ENCODE data around the gene U2AF1L4. TPM values are rescaled to one million over a fixed set of nuclear protein-coding genes. Genes with fewer than 3 reads are reported as not detected.
A peak's percentile ranks its signal among the peaks of the same experiment; 100 is the strongest.

U2AF1L4 gene
- polyA plus RNA-seq, 3 donors, result 6.2 to 140 (median 8.7) TPM

DNA sequence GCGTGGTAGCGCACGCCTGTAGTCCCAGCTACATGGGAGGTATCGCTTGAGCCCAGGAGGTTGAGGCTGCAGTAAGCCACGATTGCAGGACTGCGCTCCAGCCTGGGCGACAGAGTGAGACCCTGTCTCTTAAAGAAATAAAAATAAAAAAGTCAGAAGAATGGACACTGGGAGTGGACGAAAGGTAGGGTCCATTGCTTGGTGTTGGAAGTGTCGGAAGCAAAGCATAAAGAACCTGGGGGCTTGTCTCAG, 29.8 kb upstream of the U2AF1L4 start:
- H3K4me3 Mint-ChIP-seq, result peak overlapping the region; percentile 84 to 85
- Histone ChIP-seq H3K4me2 (replicated peaks; ENCODE audit: extremely low read depth, low read length, poor library complexity, severe bottlenecking) (peak overlapping the region; percentile 87), H3K9ac (ENCODE audit: insufficient read depth, low read length, poor library complexity, severe bottlenecking) (no peak overlapping the region), H4K20me1 (ENCODE audit: insufficient read depth, low read length) (no peaks in the 10 kb centered on the region), H3K27me3 (ENCODE audit: control insufficient read depth in 2 of 2, insufficient read depth in 2 of 2, low read length in 2 of 2) (no peaks in the 10 kb centered on the region), H3K4me1 (ENCODE audit: control insufficient read depth in 1 of 2, insufficient read depth in 2 of 2, low read length in 2 of 2) (peaks cover 14 to 19% of the 10 kb centered on the region in 2 donors), H3K9me3 (replicated peaks in 1 of 2; ENCODE audit: control insufficient read depth in 1 of 2, insufficient read depth in 1 of 2, low read length in 2 of 2) (no peaks in the 10 kb centered on the region), H3K4me3 (replicated peaks in 1 of 3; ENCODE audit: low read depth in 2 of 3, low read length in 3 of 3) (peak overlapping the region in 2 of 3 experiments; percentile 3 to 80), H2AFZ (ENCODE audit: insufficient read depth, low read depth, low read length, poor library complexity, severe bottlenecking) (peak overlapping the region; percentile 70), H3K36me3 (replicated peaks in 1 of 2; ENCODE audit: control insufficient read depth in 1 of 2, insufficient read depth in 2 of 2, low read length in 2 of 2) (peaks cover 4 to 5% of the 10 kb centered on the region in 2 donors), H3K79me2 (ENCODE audit: insufficient read depth, low read length) (peaks cover 20% of the 10 kb centered on the region), H3K27ac (ENCODE audit: low read depth in 1 of 2, low read length in 2 of 2) (no peak overlapping the region)
- peaks cover 0 to 5% (median 4%) of the 10 kb centered on the region in 3 donors for H3K27me3 Mint-ChIP-seq (ENCODE audit: low read depth in 3 of 3)
- TF ChIP-seq, protein P1, sequence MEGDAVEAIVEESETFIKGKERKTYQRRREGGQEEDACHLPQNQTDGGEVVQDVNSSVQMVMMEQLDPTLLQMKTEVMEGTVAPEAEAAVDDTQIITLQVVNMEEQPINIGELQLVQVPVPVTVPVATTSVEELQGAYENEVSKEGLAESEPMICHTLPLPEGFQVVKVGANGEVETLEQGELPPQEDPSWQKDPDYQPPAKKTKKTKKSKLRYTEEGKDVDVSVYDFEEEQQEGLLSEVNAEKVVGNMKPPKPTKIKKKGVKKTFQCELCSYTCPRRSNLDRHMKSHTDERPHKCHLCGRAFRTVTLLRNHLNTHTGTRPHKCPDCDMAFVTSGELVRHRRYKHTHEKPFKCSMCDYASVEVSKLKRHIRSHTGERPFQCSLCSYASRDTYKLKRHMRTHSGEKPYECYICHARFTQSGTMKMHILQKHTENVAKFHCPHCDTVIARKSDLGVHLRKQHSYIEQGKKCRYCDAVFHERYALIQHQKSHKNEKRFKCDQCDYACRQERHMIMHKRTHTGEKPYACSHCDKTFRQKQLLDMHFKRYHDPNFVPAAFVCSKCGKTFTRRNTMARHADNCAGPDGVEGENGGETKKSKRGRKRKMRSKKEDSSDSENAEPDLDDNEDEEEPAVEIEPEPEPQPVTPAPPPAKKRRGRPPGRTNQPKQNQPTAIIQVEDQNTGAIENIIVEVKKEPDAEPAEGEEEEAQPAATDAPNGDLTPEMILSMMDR (IDR thresholded peaks at IDR 0.05), result no peak
- H3K4me1 Mint-ChIP-seq, result peaks cover 23% of the 10 kb centered on the region
- H3K36me3 Mint-ChIP-seq, result peaks cover 10 to 16% of the 10 kb centered on the region in 2 donors
- H3K9me3 Mint-ChIP-seq, result no peaks in the 10 kb centered on the region
- 41% methylated on average over 9 of the region's 9 CpGs for WGBS (ENCODE audit: insufficient coverage)
- no peak for DNase-seq
- peak overlapping the region in 2 of 7 donors; percentile 67 to 80 for H3K27ac Mint-ChIP-seq
- intact Hi-C loops (cut with micrococcal nuclease), result loop anchor here in 1 of 2 donors (5.0 to 10.0 kb wide), 3 partner anchors 33 to 280 kb away; partner anchors contain the start of genes IGFLR1, THAP8 and WDR62

DNA sequence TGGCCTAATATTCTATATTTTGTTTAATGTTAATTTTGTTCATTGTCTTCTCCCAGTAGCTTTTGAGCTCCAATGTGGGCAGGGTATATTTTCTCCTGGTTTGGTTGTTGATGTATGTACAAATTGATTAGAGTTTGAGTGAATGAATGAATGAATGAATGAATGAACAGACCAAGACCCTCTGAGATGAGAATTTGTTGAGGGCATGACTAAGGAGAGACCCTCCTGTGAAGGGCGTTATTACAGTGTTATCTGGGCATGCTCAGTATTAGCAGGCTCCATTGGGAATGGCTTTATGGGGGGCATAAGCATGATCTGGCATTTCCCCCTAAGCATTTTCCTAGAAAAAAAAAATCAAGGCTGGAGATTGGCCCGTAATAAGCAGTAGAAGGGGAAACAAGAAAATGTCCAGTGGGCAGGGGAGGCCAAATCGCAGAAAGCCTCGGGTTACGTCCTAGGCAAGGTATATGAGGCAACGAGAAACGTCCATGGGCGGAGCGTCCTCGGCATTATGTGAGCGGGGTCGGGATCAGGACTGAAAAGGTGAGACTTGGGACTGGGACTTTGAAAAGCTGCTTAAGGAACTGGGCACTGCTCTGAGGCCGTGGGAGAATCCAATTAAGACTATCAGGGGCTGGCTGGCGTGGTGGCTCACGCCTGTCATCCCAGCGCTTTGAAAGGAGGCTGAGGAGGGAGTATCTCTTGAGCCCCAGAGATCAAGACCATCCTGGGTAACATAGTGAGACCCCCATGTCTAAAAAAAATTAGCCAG, 29.2 kb upstream of the U2AF1L4 start:
- Histone ChIP-seq H3K9ac (ENCODE audit: insufficient read depth, low read length, poor library complexity, severe bottlenecking) (no peak overlapping the region), H3K4me3 (replicated peaks in 1 of 3; ENCODE audit: low read depth in 2 of 3, low read length in 3 of 3) (peak overlapping the region in 2 of 3 experiments; percentile 3 to 80), H4K20me1 (ENCODE audit: insufficient read depth, low read length) (no peaks in the 10 kb centered on the region), H3K27ac (ENCODE audit: low read depth in 1 of 2, low read length in 2 of 2) (no peak overlapping the region), H2AFZ (ENCODE audit: insufficient read depth, low read depth, low read length, poor library complexity, severe bottlenecking) (peak overlapping the region; percentile 70), H3K9me3 (replicated peaks in 1 of 2; ENCODE audit: control insufficient read depth in 1 of 2, insufficient read depth in 1 of 2, low read length in 2 of 2) (no peaks in the 10 kb centered on the region), H3K4me2 (replicated peaks; ENCODE audit: extremely low read depth, low read length, poor library complexity, severe bottlenecking) (peak overlapping the region; percentile 87), H3K27me3 (ENCODE audit: control insufficient read depth in 2 of 2, insufficient read depth in 2 of 2, low read length in 2 of 2) (no peaks in the 10 kb centered on the region), H3K79me2 (ENCODE audit: insufficient read depth, low read length) (peaks cover 20% of the 10 kb centered on the region), H3K4me1 (ENCODE audit: control insufficient read depth in 1 of 2, insufficient read depth in 2 of 2, low read length in 2 of 2) (peaks cover 14 to 19% of the 10 kb centered on the region in 2 donors), H3K36me3 (replicated peaks in 1 of 2; ENCODE audit: control insufficient read depth in 1 of 2, insufficient read depth in 2 of 2, low read length in 2 of 2) (peaks cover 0 to under 1% of the 10 kb centered on the region in 2 donors)
- Mint-ChIP-seq H3K27ac (peak overlapping the region in 2 of 7 donors; percentile 67 to 80), H3K36me3 (peaks cover 8 to 12% of the 10 kb centered on the region in 2 donors), H3K27me3 (ENCODE audit: low read depth in 3 of 3) (peaks cover 0 to 5% (median 4%) of the 10 kb centered on the region in 3 donors), H3K9me3 (peaks cover 0 to 2% (median 0%) of the 10 kb centered on the region in 7 donors), H3K4me3 (peak overlapping the region; percentile 84 to 85), H3K4me1 (peaks cover 23% of the 10 kb centered on the region)
- intact Hi-C loops (cut with micrococcal nuclease), result loop anchor here in 1 of 2 donors (5.0 to 10.0 kb wide), 3 partner anchors 32 to 280 kb away; partner anchors contain the start of genes IGFLR1, THAP8 and WDR62
- WGBS (ENCODE audit: insufficient coverage), result 66% methylated on average over 15 of the region's 16 CpGs
- DNase-seq, result no peak
- TF ChIP-seq, protein P1 (IDR thresholded peaks at IDR 0.05), result no peak

Data from CD14-positive monocyte (primary cell).